ENCODE data around the gene JTB.

JTB gene

GRCh38 chr1:153953859-153954365 lies 23.6 kb downstream of the JTB start:
- TF ChIP-seq CTCF (IDR thresholded peaks at IDR 0.05; ENCODE audit: insufficient read depth, low read depth, low read length, missing control alignments), result no peak
- no peak for DNase-seq (ENCODE audit: low read depth)
- H3K4me3 ChIP-seq (ENCODE audit: low read length), result no peak overlapping the region

DNA sequence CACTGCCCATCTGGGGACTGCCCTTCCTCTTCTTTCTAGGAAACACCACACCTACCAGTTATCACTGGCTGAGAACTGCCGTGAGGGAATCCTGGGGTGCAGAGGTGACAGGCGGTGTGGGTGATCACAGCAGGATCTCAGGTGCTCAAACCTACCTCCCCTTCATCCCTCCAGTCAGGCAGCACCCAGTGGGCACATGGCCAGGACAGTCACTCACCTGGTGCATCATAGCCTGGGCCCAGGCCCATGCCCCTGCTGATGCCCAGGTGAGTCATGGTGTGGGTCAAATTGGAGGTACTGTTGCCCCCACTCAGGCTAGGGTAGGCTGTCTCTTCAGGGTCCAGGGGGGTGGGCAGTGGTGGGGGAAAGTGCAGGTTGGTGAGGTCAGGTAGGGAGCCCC lies 25.7 kb downstream of the JTB start:
- no peak overlapping the region for H3K4me3 ChIP-seq (ENCODE audit: low read length)
- peak; percentile 60 for DNase-seq (ENCODE audit: low read depth)
- TF ChIP-seq CTCF (IDR thresholded peaks at IDR 0.05; ENCODE audit: insufficient read depth, low read depth, low read length, missing control alignments), result no peak

GRCh38 chr1:153951183-153951582 lies 26.3 kb downstream of the JTB start:
- no peak overlapping the region for H3K4me3 ChIP-seq (ENCODE audit: low read length)
- no peak for TF ChIP-seq CTCF (IDR thresholded peaks at IDR 0.05; ENCODE audit: insufficient read depth, low read depth, low read length, missing control alignments)
- DNase-seq (ENCODE audit: low read depth), result no peak

GRCh38 chr1:153946622-153947241 lies 30.7 kb downstream of the JTB start, which contains the start of gene DENND4B:
Gene DENND4B, minus strand, starts transcription at chr1:153946718. Its CDS starts 2,344 bp downstream, at chr1:153944374.
- peak; percentile 75 for DNase-seq (ENCODE audit: low read depth)
- H3K4me3 ChIP-seq (ENCODE audit: low read length), result peak within 1 kb of the TSS; percentile 74
- TF ChIP-seq CTCF (IDR thresholded peaks at IDR 0.05; ENCODE audit: insufficient read depth, low read depth, low read length, missing control alignments), result peak; percentile 69

DNA sequence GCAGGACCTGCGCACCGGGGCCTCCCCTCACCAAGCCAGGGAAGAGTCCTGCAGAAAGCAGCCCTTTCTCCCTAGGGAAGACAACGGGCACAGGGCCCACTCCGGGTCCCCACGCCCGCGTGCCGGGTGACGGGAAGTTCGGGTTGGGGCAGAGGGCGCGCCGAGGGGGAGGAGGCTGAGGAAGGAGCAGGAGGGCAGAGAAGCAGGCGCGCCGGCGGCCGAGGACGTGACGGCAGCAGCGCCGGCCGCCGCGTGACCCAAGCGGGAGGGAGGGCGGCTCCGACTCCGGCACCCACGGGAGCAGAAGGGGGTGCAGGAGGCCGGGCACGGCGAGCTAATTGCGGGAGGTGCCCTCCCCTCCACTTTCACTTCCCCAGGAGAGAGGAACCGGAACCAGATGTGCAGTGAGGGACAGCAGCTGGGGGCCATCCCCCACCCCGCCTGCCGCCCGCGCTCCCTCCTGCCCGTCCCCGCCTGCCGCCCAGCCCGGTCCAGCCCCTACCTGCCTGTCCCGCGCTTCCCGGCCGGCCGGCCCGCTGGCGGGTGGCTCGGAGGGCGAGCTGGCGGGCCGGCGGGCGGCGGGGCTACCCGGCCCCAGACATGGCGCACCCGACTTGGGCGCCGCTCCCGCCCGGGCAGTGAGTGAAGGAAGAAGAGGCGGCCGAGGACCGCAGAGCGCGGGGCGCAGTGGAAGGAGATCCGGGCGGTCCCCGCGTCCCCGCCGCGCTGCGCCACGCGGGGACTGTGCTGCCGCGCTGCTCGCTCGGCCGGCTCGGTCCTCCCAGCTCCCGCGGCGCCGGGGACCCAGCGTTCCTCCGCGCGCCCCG lies 31.5 kb downstream of the JTB start:
- peak overlapping the region; percentile 74 for H3K4me3 ChIP-seq (ENCODE audit: low read length)
- peak; percentile 71 for DNase-seq (ENCODE audit: low read depth)

DNA sequence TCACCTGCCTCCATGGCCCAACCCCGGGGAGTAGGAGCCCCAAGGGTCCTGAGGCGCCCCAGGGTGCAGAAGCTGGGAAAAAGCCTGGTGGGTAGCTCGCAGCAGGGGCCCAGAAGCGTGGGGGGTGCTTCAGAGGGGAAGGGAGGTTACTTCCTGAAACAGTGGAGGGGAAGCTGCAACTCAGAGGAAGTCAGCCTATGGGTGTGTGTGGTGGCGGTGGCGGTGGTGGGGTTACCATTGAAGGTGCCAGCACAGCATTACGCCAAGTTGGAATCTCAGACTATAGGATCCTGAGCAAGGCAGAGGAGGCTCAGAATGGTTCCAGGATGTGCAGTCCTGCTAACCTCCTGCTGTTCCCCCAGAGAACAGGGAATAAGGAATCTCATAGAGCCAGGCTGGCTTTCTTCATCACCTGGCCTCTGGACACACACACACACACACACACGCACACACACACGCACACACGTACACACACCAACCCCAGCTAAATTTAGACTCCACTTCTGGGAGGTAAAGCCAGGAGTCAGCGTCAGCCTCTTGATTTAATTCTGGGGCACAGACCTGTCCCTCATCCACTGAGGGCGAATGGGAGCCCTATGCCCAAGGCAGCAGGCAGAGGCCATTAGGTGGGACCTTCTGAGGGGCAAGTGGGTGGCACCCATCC lies 32.2 kb downstream of the JTB start:
- no peak for TF ChIP-seq CTCF (IDR thresholded peaks at IDR 0.05; ENCODE audit: insufficient read depth, low read depth, low read length, missing control alignments)
- H3K4me3 ChIP-seq (ENCODE audit: low read length), result peak overlapping the region; percentile 74
- peak; percentile 54 for DNase-seq (ENCODE audit: low read depth)

More for the DNA sequence above, 31.5 kb downstream of the JTB start:
- no peak for TF ChIP-seq CTCF (IDR thresholded peaks at IDR 0.05; ENCODE audit: insufficient read depth, low read depth, low read length, missing control alignments)

Data from epithelial cell of esophagus (primary cell).